Measurements from ENCODE around the gene PODN.

The PODN gene

DNA sequence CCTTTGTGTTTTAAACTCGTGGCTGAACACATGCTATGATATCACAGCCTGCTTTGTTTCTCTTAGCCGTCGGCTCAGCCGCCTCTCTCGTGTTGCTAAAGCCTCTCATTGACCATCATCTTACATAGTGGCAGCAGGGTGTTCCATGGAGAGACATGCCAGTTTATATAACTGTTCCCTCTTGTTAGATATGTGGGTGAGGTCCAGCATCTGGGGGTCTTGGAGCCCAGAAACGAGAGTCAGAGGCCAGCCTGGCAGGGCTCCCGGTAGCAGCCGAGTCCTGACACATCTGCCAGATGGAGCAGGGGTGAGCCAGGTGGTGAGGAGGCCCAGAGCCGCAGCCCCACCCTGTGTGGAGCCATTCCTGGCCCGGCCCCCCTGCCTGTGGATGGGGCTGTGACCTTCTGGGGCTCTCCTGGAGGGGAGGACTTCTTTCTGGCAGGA, 11.9 kb downstream of the PODN start:
- H2BK15ac ChIP-seq (ENCODE audit: low read depth, poor library complexity, severe bottlenecking), result no peak overlapping the region
- no peak overlapping the region for H2BK12ac ChIP-seq (ENCODE audit: low read length in 2 of 2)

DNA sequence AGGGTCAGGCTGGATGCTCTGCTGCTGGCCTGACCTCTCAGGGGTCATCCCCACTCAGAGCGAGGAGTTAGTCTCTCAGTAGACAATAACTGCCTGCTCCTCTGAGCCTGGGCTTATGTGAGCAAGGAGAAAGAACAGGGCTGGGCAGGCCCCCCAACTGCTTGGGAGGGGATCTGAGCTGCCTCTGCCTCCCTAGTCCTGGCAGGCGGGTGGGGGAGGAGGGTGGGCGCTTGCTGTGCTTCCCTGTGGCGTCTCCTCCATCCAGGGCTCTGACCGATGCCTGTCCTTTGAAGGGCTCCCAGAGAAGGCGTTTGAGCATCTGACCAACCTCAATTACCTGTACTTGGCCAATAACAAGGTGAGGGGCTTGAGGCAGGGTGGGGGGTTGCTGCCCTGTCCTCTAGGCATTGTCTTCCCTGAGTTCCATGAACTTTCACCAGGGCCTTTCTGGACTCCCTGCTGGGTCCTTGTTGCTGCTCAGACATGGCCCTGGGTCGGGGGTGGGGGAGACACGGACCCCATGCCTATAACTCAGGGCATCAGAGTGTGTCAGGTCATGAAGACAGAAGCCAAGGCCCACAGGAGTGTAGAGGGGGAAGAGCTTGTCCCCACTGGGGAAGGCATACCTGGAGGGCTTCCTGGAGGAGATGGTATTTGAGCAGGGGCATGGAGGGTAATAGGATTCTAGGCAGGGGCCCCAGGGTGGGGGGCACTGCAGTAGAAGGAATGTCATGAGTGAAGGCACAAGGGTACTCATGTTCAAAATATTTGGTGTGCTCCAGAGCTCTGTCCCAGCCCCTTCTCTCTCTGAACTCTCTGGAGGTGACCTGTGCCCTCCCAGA, 12.5 kb downstream of the PODN start:
- Histone ChIP-seq H3K27me3 (ENCODE audit: control insufficient read depth in 1 of 2, insufficient read depth in 1 of 2, low read length in 2 of 2) (no peaks in the 10 kb centered on the region), H2BK120ac (ENCODE audit: low read depth, low read length) (no peak overlapping the region), H3K18ac (ENCODE audit: low read depth in 1 of 2, low read length in 2 of 2) (no peak overlapping the region), H2AK5ac (ENCODE audit: low read length, severe bottlenecking) (no peak overlapping the region), H2AFZ (ENCODE audit: low read depth, low read length) (no peak overlapping the region), H3K36me3 (ENCODE audit: control insufficient read depth in 1 of 2, insufficient read depth in 2 of 2, low read depth in 1 of 2, low read length in 2 of 2) (peaks cover 0 to 71% of the 10 kb centered on the region in 2 experiments), H3K9ac (ENCODE audit: low read length) (no peak overlapping the region), H2BK12ac (ENCODE audit: low read length in 2 of 2) (no peak overlapping the region), H3K23ac (ENCODE audit: low read length in 2 of 2) (no peak overlapping the region), H3K4me3 (ENCODE audit: insufficient read depth in 1 of 2, low read depth in 1 of 2, low read length in 2 of 2) (no peak overlapping the region), H3K4me2 (ENCODE audit: low read length, poor library complexity, severe bottlenecking) (no peak overlapping the region), H3K79me1 (replicated peaks; ENCODE audit: low read length, poor library complexity, severe bottlenecking) (no peaks in the 10 kb centered on the region), H3K27ac (ENCODE audit: low read length, poor library complexity, severe bottlenecking) (no peak overlapping the region), H2BK5ac (ENCODE audit: low read depth, low read length, poor library complexity, severe bottlenecking) (no peak overlapping the region), H3K9me3 (ENCODE audit: control insufficient read depth, low read length) (no peaks in the 10 kb centered on the region), H3K14ac (ENCODE audit: low read length in 2 of 2) (no peak overlapping the region), H4K91ac (ENCODE audit: low read length) (no peak overlapping the region), H2BK15ac (ENCODE audit: low read depth, poor library complexity, severe bottlenecking) (no peak overlapping the region), H3K4me1 (ENCODE audit: control insufficient read depth, insufficient read depth, low read depth, low read length) (no peaks in the 10 kb centered on the region), H3K4ac (ENCODE audit: low read depth in 1 of 2, low read length in 2 of 2) (no peak overlapping the region), H4K8ac (ENCODE audit: low read length) (no peak overlapping the region)
- WGBS, result 91% methylated on average over 7 of the region's 8 CpGs
- DNase-seq, result no peak

More for the DNA sequence above, 11.9 kb downstream of the PODN start:
- no peak for DNase-seq
- no peak overlapping the region for H3K4me2 ChIP-seq (ENCODE audit: low read length, poor library complexity, severe bottlenecking)
- no peak overlapping the region for H2BK5ac ChIP-seq (ENCODE audit: low read depth, low read length, poor library complexity, severe bottlenecking)
- no peaks in the 10 kb centered on the region for H3K79me1 ChIP-seq (replicated peaks; ENCODE audit: low read length, poor library complexity, severe bottlenecking)
- H2AK5ac ChIP-seq (ENCODE audit: low read length, severe bottlenecking), result no peak overlapping the region
- no peak overlapping the region for H3K23ac ChIP-seq (ENCODE audit: low read length in 2 of 2)
- no peaks in the 10 kb centered on the region for H3K9me3 ChIP-seq (ENCODE audit: control insufficient read depth, low read length)
- peaks cover 0 to 69% of the 10 kb centered on the region in 2 experiments for H3K36me3 ChIP-seq (ENCODE audit: control insufficient read depth in 1 of 2, insufficient read depth in 2 of 2, low read depth in 1 of 2, low read length in 2 of 2)
- no peak overlapping the region for H4K8ac ChIP-seq (ENCODE audit: low read length)
- H3K4ac ChIP-seq (ENCODE audit: low read depth in 1 of 2, low read length in 2 of 2), result no peak overlapping the region
- no peak overlapping the region for H3K18ac ChIP-seq (ENCODE audit: low read depth in 1 of 2, low read length in 2 of 2)
- peak overlapping the region; percentile 47 for H3K9ac ChIP-seq (ENCODE audit: low read length)
- 81% methylated on average over 10 of the region's 10 CpGs for WGBS
- H3K27ac ChIP-seq (ENCODE audit: low read length, poor library complexity, severe bottlenecking), result no peak overlapping the region
- H2BK120ac ChIP-seq (ENCODE audit: low read depth, low read length), result no peak overlapping the region
- H3K4me1 ChIP-seq (ENCODE audit: control insufficient read depth, insufficient read depth, low read depth, low read length), result no peaks in the 10 kb centered on the region
- H4K91ac ChIP-seq (ENCODE audit: low read length), result no peak overlapping the region
- no peaks in the 10 kb centered on the region for H3K27me3 ChIP-seq (ENCODE audit: control insufficient read depth in 1 of 2, insufficient read depth in 1 of 2, low read length in 2 of 2)
- no peak overlapping the region for H3K4me3 ChIP-seq (ENCODE audit: insufficient read depth in 1 of 2, low read depth in 1 of 2, low read length in 2 of 2)
- H3K14ac ChIP-seq (ENCODE audit: low read length in 2 of 2), result no peak overlapping the region
- H2AFZ ChIP-seq (ENCODE audit: low read depth, low read length), result no peak overlapping the region

- H3K4me3 ChIP-seq (ENCODE audit: insufficient read depth in 1 of 2, low read depth in 1 of 2, low read length in 2 of 2), result no peak overlapping the region
- H4K91ac ChIP-seq (ENCODE audit: low read length), result no peak overlapping the region
- no peak overlapping the region for H3K18ac ChIP-seq (ENCODE audit: low read depth in 1 of 2, low read length in 2 of 2)
- H3K4me1 ChIP-seq (ENCODE audit: control insufficient read depth, insufficient read depth, low read depth, low read length), result no peaks in the 10 kb centered on the region
- no peaks in the 10 kb centered on the region for H3K79me1 ChIP-seq (replicated peaks; ENCODE audit: low read length, poor library complexity, severe bottlenecking)
- no peak overlapping the region for H3K4me2 ChIP-seq (ENCODE audit: low read length, poor library complexity, severe bottlenecking)
- H3K14ac ChIP-seq (ENCODE audit: low read length in 2 of 2), result no peak overlapping the region
- H3K4ac ChIP-seq (ENCODE audit: low read depth in 1 of 2, low read length in 2 of 2), result no peak overlapping the region
- no peak overlapping the region for H2AK5ac ChIP-seq (ENCODE audit: low read length, severe bottlenecking)
- H3K9ac ChIP-seq (ENCODE audit: low read length), result no peak overlapping the region
- no peak overlapping the region for H2BK5ac ChIP-seq (ENCODE audit: low read depth, low read length, poor library complexity, severe bottlenecking)
- no peak overlapping the region for H2BK120ac ChIP-seq (ENCODE audit: low read depth, low read length)
- WGBS, result 98% methylated on average over 4 of the region's 4 CpGs
- H4K8ac ChIP-seq (ENCODE audit: low read length), result no peak overlapping the region
- DNase-seq, result no peak
- no peak overlapping the region for H2BK12ac ChIP-seq (ENCODE audit: low read length in 2 of 2)
- no peak overlapping the region for H2AFZ ChIP-seq (ENCODE audit: low read depth, low read length)
- no peak overlapping the region for H2BK15ac ChIP-seq (ENCODE audit: low read depth, poor library complexity, severe bottlenecking)
- no peak overlapping the region for H3K27ac ChIP-seq (ENCODE audit: low read length, poor library complexity, severe bottlenecking)
- no peaks in the 10 kb centered on the region for H3K9me3 ChIP-seq (ENCODE audit: control insufficient read depth, low read length)
- H3K27me3 ChIP-seq (ENCODE audit: control insufficient read depth in 1 of 2, insufficient read depth in 1 of 2, low read length in 2 of 2), result no peaks in the 10 kb centered on the region
- peak overlapping the region in 1 of 2 experiments; percentile 9 for H3K23ac ChIP-seq (ENCODE audit: low read length in 2 of 2)
- H3K36me3 ChIP-seq (ENCODE audit: control insufficient read depth in 1 of 2, insufficient read depth in 2 of 2, low read depth in 1 of 2, low read length in 2 of 2), result peaks cover 0 to 71% of the 10 kb centered on the region in 2 experiments
Measured at GRCh38 chr1:53075206-53075605, 13.2 kb downstream of the PODN start.

- Histone ChIP-seq H3K4ac (ENCODE audit: low read depth in 1 of 2, low read length in 2 of 2) (no peak overlapping the region), H3K23ac (ENCODE audit: low read length in 2 of 2) (no peak overlapping the region), H3K9me3 (ENCODE audit: control insufficient read depth, low read length) (no peaks in the 10 kb centered on the region), H2BK12ac (ENCODE audit: low read length in 2 of 2) (no peak overlapping the region), H3K4me3 (ENCODE audit: insufficient read depth in 1 of 2, low read depth in 1 of 2, low read length in 2 of 2) (no peak overlapping the region), H2AFZ (ENCODE audit: low read depth, low read length) (no peak overlapping the region), H3K14ac (ENCODE audit: low read length in 2 of 2) (no peak overlapping the region), H3K27ac (ENCODE audit: low read length, poor library complexity, severe bottlenecking) (no peak overlapping the region), H3K4me2 (ENCODE audit: low read length, poor library complexity, severe bottlenecking) (no peak overlapping the region), H2BK120ac (ENCODE audit: low read depth, low read length) (no peak overlapping the region), H3K79me1 (replicated peaks; ENCODE audit: low read length, poor library complexity, severe bottlenecking) (no peaks in the 10 kb centered on the region), H3K27me3 (ENCODE audit: control insufficient read depth in 1 of 2, insufficient read depth in 1 of 2, low read length in 2 of 2) (no peaks in the 10 kb centered on the region), H3K9ac (ENCODE audit: low read length) (no peak overlapping the region), H4K8ac (ENCODE audit: low read length) (no peak overlapping the region), H2AK5ac (ENCODE audit: low read length, severe bottlenecking) (no peak overlapping the region), H3K36me3 (ENCODE audit: control insufficient read depth in 1 of 2, insufficient read depth in 2 of 2, low read depth in 1 of 2, low read length in 2 of 2) (peaks cover 0 to 71% of the 10 kb centered on the region in 2 experiments), H3K4me1 (ENCODE audit: control insufficient read depth, insufficient read depth, low read depth, low read length) (no peaks in the 10 kb centered on the region), H2BK5ac (ENCODE audit: low read depth, low read length, poor library complexity, severe bottlenecking) (no peak overlapping the region), H4K91ac (ENCODE audit: low read length) (no peak overlapping the region), H3K18ac (ENCODE audit: low read depth in 1 of 2, low read length in 2 of 2) (peak overlapping the region in 1 of 2 experiments; percentile 14), H2BK15ac (ENCODE audit: low read depth, poor library complexity, severe bottlenecking) (no peak overlapping the region)
- WGBS, result 87% methylated on average over 8 of the region's 8 CpGs
- DNase-seq, result no peak
Measured at GRCh38 chr1:53075761-53076163, 13.7 kb downstream of the PODN start.

Data from mesenchymal stem cell (in vitro differentiated cells and primary cell).